Testis (tissue), 2 donors: ENCODE results near the gene MFSD2B.

Experiments
- CTCF ChIP-seq, 3 experiments: fragments of 450-650 bp in 2 of 3; fragments of 200-600 bp in 1 of 3; sonication (generic) in 1 of 3; IDR thresholded peaks; one replicate each; pipeline ENCODE4 v1.5.1; 2016 to 2019; ENCODE audit warnings: antibody characterized with exemption in 3 of 3, mild to moderate bottlenecking in 2 of 3, moderate library complexity in 1 of 3
- POLR2A ChIP-seq: fragments of 450-650 bp; IDR thresholded peaks from one replicate; pipeline ENCODE4 v1.6.1; 2017; ENCODE audit warnings: antibody characterized with exemption, mild to moderate bottlenecking, moderate library complexity

- TF ChIP-seq CTCF (IDR thresholded peaks at IDR 0.05) (no peak), POLR2A (no peak)
Observed at GRCh38 chr2:24024996-24025663, 15.2 kb downstream of the MFSD2B start.
